ENCODE results near the gene ACTR3. TPM values are rescaled to one million over a fixed set of nuclear protein-coding genes. Genes with fewer than 3 reads are reported as not detected.

Gene ACTR3
- total and polyA plus RNA-seq, 2 donors = 119 to 391 TPM

DNA sequence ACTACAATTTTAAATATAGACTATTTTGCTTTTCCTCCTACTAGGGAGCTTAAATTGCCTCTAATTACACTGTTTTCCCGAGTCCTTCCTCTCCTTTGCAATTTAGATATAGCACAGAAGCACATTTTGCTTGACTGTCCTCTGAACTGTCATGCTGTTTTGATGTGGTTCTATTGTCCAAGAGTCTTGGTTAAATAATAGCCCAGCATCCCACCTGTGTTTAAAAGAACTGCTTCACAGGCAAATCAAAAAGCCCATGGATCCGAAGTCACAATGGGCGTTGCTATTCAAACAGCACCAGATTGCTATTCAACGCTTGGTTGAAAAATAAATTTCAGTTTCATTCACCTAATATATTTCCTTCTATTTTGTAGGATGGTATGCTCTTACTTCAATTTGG lies 22.3 kb upstream of the ACTR3 start:
- Histone ChIP-seq H3K27ac (ENCODE audit: low read depth in 1 of 2, low read length in 1 of 2) (no peak overlapping the region), H3K27me3 (ENCODE audit: control insufficient read depth in 2 of 2, insufficient read depth in 1 of 2, low read length in 1 of 2) (no peaks in the 10 kb centered on the region)
- 92% methylated on average over 4 of the region's 4 CpGs for WGBS

DNA sequence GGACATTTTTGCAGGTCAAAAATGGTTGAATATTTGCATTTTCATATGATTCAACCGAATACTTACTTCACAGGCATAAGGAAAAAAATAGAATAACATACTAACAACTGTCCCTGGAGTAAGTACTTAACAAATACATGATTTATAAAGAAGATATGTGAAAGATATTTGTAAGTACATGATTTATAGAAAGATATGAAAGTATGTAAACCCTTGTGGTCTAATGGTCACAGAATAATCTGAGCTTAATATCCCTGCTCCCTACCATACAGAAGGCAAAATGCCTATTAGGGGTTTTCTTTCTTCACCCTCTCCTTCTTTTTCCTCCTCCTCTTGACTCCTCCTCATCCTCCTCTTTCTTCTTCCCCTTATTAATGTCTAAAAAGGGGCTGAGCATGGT lies 20.6 kb upstream of the ACTR3 start:
- WGBS = 96% methylated on average over 1 of the region's 1 CpG
- no peak for DNase-seq (ENCODE audit: low read depth in 6 of 9, low spot score in 9 of 9)
- Histone ChIP-seq H3K9me3 (ENCODE audit: control insufficient read depth in 2 of 2, insufficient read depth in 1 of 2, low read length in 1 of 2) (no peaks in the 10 kb centered on the region), H3K4me3 (ENCODE audit: low read length in 2 of 2) (no peak overlapping the region), H3K27ac (ENCODE audit: low read depth in 1 of 2, low read length in 1 of 2) (no peak overlapping the region), H3K27me3 (ENCODE audit: control insufficient read depth in 2 of 2, insufficient read depth in 1 of 2, low read length in 1 of 2) (no peaks in the 10 kb centered on the region), H3K4me1 (ENCODE audit: control insufficient read depth in 2 of 2, insufficient read depth in 2 of 2, low read length in 2 of 2) (peaks cover 0 to 14% of the 10 kb centered on the region in 2 donors), H3K36me3 (ENCODE audit: control insufficient read depth in 2 of 2, insufficient read depth in 2 of 2, low read length in 1 of 2) (no peaks in the 10 kb centered on the region)

More for the DNA sequence above, 22.3 kb upstream of the ACTR3 start:
- H3K4me3 ChIP-seq (ENCODE audit: low read length in 2 of 2) = no peak overlapping the region
- H3K4me1 ChIP-seq (ENCODE audit: control insufficient read depth in 2 of 2, insufficient read depth in 2 of 2, low read length in 2 of 2) = peaks cover 0 to 9% of the 10 kb centered on the region in 2 donors
- no peaks in the 10 kb centered on the region for H3K9me3 ChIP-seq (ENCODE audit: control insufficient read depth in 2 of 2, insufficient read depth in 1 of 2, low read length in 1 of 2)
- no peaks in the 10 kb centered on the region for H3K36me3 ChIP-seq (ENCODE audit: control insufficient read depth in 2 of 2, insufficient read depth in 2 of 2, low read length in 1 of 2)
- DNase-seq (ENCODE audit: low read depth in 6 of 9, low spot score in 9 of 9) = no peak

- no peak overlapping the region for H3K4me3 ChIP-seq (ENCODE audit: low read length in 2 of 2)
- WGBS = 95% methylated on average over 4 of the region's 4 CpGs
- no peak for DNase-seq (ENCODE audit: low read depth in 6 of 9, low spot score in 9 of 9)
- H3K27ac ChIP-seq (ENCODE audit: low read depth in 1 of 2, low read length in 1 of 2) = no peak overlapping the region
- no peaks in the 10 kb centered on the region for H3K9me3 ChIP-seq (ENCODE audit: control insufficient read depth in 2 of 2, insufficient read depth in 1 of 2, low read length in 1 of 2)
- H3K27me3 ChIP-seq (ENCODE audit: control insufficient read depth in 2 of 2, insufficient read depth in 1 of 2, low read length in 1 of 2) = no peaks in the 10 kb centered on the region
- H3K4me1 ChIP-seq (ENCODE audit: control insufficient read depth in 2 of 2, insufficient read depth in 2 of 2, low read length in 2 of 2) = peaks cover 4 to 25% of the 10 kb centered on the region in 2 donors
- no peaks in the 10 kb centered on the region for H3K36me3 ChIP-seq (ENCODE audit: control insufficient read depth in 2 of 2, insufficient read depth in 2 of 2, low read length in 1 of 2)
Measured at GRCh38 chr2:113872201-113872600, 17.7 kb upstream of the ACTR3 start.

DNA sequence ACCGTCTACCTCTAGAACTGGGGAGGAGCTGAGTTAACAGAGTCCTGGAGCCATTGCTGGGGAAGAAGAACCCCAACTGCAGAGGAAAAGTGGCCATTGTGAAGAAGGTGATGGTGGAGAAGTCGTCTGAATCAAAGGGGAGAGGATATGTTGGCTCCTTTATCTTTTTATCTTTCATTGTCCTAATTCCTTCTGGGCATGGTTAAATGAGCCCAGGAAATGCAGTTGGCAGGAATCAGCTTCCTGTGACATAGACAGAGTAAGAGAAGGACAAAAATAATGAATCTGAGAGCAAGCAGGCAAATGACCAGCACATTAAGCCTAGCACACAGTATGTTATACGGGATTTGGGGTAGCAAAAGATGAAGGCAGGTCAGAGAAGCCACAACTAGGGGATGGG lies 16.0 kb upstream of the ACTR3 start:
- DNase-seq (ENCODE audit: low read depth in 6 of 9, low spot score in 9 of 9) = no peak
- no peaks in the 10 kb centered on the region for H3K27me3 ChIP-seq (ENCODE audit: control insufficient read depth in 2 of 2, insufficient read depth in 1 of 2, low read length in 1 of 2)
- H3K4me3 ChIP-seq (ENCODE audit: low read length in 2 of 2) = no peak overlapping the region
- H3K36me3 ChIP-seq (ENCODE audit: control insufficient read depth in 2 of 2, insufficient read depth in 2 of 2, low read length in 1 of 2) = no peaks in the 10 kb centered on the region
- WGBS = 85% methylated on average over 3 of the region's 3 CpGs
- peaks cover 12 to 30% of the 10 kb centered on the region in 2 donors for H3K4me1 ChIP-seq (ENCODE audit: control insufficient read depth in 2 of 2, insufficient read depth in 2 of 2, low read length in 2 of 2)
- no peaks in the 10 kb centered on the region for H3K9me3 ChIP-seq (ENCODE audit: control insufficient read depth in 2 of 2, insufficient read depth in 1 of 2, low read length in 1 of 2)
- H3K27ac ChIP-seq (ENCODE audit: low read depth in 1 of 2, low read length in 1 of 2) = no peak overlapping the region

- Histone ChIP-seq H3K4me3 (ENCODE audit: low read length in 2 of 2) (no peak overlapping the region), H3K36me3 (ENCODE audit: control insufficient read depth in 2 of 2, insufficient read depth in 2 of 2, low read length in 1 of 2) (no peaks in the 10 kb centered on the region), H3K9me3 (ENCODE audit: control insufficient read depth in 2 of 2, insufficient read depth in 1 of 2, low read length in 1 of 2) (no peaks in the 10 kb centered on the region), H3K4me1 (ENCODE audit: control insufficient read depth in 2 of 2, insufficient read depth in 2 of 2, low read length in 2 of 2) (peaks cover 12 to 31% of the 10 kb centered on the region in 2 donors), H3K27ac (ENCODE audit: low read depth in 1 of 2, low read length in 1 of 2) (no peak overlapping the region), H3K27me3 (ENCODE audit: control insufficient read depth in 2 of 2, insufficient read depth in 1 of 2, low read length in 1 of 2) (no peaks in the 10 kb centered on the region)
- DNase-seq (ENCODE audit: low read depth in 6 of 9, low spot score in 9 of 9) = no peak
- WGBS = 85% methylated on average over 2 of the region's 2 CpGs
Measured at GRCh38 chr2:113875135-113875534, 14.8 kb upstream of the ACTR3 start.

DNA sequence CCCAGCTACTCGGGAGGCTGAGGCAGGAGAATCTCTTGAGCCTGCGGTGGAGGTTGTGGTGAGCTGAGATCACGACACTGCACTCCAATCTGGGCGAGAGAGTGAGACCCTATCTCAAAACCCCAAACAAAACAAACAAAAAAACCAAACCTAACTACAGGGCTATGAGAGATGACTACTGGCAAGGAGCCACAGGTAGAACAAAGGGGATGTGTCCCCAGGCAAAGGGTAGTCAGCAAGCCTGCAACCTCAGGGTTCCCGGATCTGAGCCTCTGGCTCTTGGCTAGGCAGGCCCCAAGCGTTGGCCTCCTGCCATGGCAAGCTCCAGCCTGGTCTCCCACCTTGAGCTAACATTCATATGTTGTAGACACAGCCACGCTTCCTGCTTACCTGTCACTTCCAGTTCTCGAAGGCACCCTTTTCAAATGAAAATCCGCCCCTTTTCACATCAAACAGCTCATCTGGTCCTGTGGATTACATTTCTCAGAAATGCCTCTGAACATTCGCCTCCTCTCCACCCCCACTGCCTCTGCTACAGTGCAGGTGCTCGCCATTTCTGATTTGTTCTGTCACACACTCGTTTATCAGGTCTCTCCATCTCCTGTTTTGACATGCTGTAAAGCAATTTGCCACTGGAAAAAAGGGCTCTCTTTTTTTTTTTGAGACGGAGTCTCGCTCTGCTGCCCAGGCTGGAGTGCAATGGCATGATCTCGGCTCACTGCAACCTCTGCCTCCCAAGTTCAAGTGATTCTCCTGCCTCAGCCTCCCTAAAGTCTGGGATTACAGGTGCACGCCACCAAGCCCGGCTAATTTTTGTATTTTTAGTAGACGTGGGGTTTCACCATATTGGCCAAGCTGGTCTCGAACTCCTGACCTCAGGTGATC lies 13.1 kb upstream of the ACTR3 start:
- Histone ChIP-seq H3K4me1 (ENCODE audit: control insufficient read depth in 2 of 2, insufficient read depth in 2 of 2, low read length in 2 of 2) (peaks cover 12 to 31% of the 10 kb centered on the region in 2 donors), H3K36me3 (ENCODE audit: control insufficient read depth in 2 of 2, insufficient read depth in 2 of 2, low read length in 1 of 2) (peaks cover 4 to 10% of the 10 kb centered on the region in 2 donors), H3K4me3 (ENCODE audit: low read length in 2 of 2) (peak overlapping the region in 1 of 2 donors; percentile 23), H3K9me3 (ENCODE audit: control insufficient read depth in 2 of 2, insufficient read depth in 1 of 2, low read length in 1 of 2) (no peaks in the 10 kb centered on the region), H3K27me3 (ENCODE audit: control insufficient read depth in 2 of 2, insufficient read depth in 1 of 2, low read length in 1 of 2) (no peaks in the 10 kb centered on the region), H3K27ac (ENCODE audit: low read depth in 1 of 2, low read length in 1 of 2) (peak overlapping the region; percentile 90 to 92)
- 25% methylated on average over 19 of the region's 19 CpGs for WGBS
- DNase-seq (ENCODE audit: low read depth in 6 of 9, low spot score in 9 of 9) = peak; percentile 70 to 96 (median 87)

GRCh38 chr2:113877711-113878598 lies 11.9 kb upstream of the ACTR3 start:
- peaks cover 9 to 17% of the 10 kb centered on the region in 2 donors for H3K36me3 ChIP-seq (ENCODE audit: control insufficient read depth in 2 of 2, insufficient read depth in 2 of 2, low read length in 1 of 2)
- H3K4me1 ChIP-seq (ENCODE audit: control insufficient read depth in 2 of 2, insufficient read depth in 2 of 2, low read length in 2 of 2) = peaks cover 12 to 31% of the 10 kb centered on the region in 2 donors
- H3K27ac ChIP-seq (ENCODE audit: low read depth in 1 of 2, low read length in 1 of 2) = peak overlapping the region; percentile 53 to 90
- H3K4me3 ChIP-seq (ENCODE audit: low read length in 2 of 2) = no peak overlapping the region
- no peak for DNase-seq (ENCODE audit: low read depth in 6 of 9, low spot score in 9 of 9)
- H3K9me3 ChIP-seq (ENCODE audit: control insufficient read depth in 2 of 2, insufficient read depth in 1 of 2, low read length in 1 of 2) = no peaks in the 10 kb centered on the region
- WGBS = 90% methylated on average over 4 of the region's 4 CpGs
- H3K27me3 ChIP-seq (ENCODE audit: control insufficient read depth in 2 of 2, insufficient read depth in 1 of 2, low read length in 1 of 2) = no peaks in the 10 kb centered on the region

DNA sequence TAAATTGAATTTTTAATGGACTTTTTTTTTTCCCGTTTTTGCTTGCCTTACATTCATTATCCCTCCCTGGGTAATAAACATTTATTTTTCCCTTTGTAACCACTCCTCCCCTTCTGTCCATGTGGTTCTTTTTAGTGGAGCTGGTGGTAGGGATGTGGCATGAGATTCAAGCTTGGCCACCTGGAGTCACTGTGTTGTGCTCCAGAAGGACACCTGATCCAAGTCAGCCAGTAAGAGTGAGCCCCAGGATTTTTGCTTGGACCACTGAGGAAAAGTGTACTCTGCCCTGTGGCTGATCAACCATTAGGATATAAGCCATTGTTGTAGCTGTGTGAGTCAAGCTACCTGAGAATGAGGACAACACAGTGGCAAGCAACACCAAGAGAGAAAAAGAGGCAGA lies 11.1 kb upstream of the ACTR3 start:
- H3K36me3 ChIP-seq (ENCODE audit: control insufficient read depth in 2 of 2, insufficient read depth in 2 of 2, low read length in 1 of 2) = peaks cover 9 to 20% of the 10 kb centered on the region in 2 donors
- no peak overlapping the region for H3K27ac ChIP-seq (ENCODE audit: low read depth in 1 of 2, low read length in 1 of 2)
- no peak for DNase-seq (ENCODE audit: low read depth in 6 of 9, low spot score in 9 of 9)
- no peaks in the 10 kb centered on the region for H3K9me3 ChIP-seq (ENCODE audit: control insufficient read depth in 2 of 2, insufficient read depth in 1 of 2, low read length in 1 of 2)
- H3K4me3 ChIP-seq (ENCODE audit: low read length in 2 of 2) = no peak overlapping the region
- H3K27me3 ChIP-seq (ENCODE audit: control insufficient read depth in 2 of 2, insufficient read depth in 1 of 2, low read length in 1 of 2) = no peaks in the 10 kb centered on the region
- 97% methylated on average over 1 of the region's 1 CpG for whole genome bisulfite sequencing
- H3K4me1 ChIP-seq (ENCODE audit: control insufficient read depth in 2 of 2, insufficient read depth in 2 of 2, low read length in 2 of 2) = peaks cover 12 to 28% of the 10 kb centered on the region in 2 donors

DNA sequence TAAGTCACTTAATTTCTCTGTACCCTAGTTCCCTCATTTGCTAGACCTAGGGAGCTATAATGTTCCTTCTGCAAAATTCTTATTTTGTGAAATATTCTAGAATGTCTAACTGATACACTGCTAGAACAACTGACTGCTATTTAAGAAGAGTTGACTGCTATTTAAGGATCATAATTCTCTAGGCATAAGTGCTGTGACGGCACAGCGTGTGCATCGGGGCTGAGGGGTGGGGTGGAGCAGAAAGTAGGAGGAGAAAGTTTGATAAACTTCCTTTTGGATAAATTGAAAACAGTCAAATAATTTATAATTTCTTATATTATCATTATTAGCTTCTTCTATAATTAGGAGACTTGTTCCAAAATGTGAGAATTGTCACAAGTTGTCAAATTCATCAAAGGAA lies 10.4 kb upstream of the ACTR3 start:
- no peak for DNase-seq (ENCODE audit: low read depth in 6 of 9, low spot score in 9 of 9)
- H3K4me3 ChIP-seq (ENCODE audit: low read length in 2 of 2) = no peak overlapping the region
- peaks cover 9 to 20% of the 10 kb centered on the region in 2 donors for H3K36me3 ChIP-seq (ENCODE audit: control insufficient read depth in 2 of 2, insufficient read depth in 2 of 2, low read length in 1 of 2)
- no peaks in the 10 kb centered on the region for H3K9me3 ChIP-seq (ENCODE audit: control insufficient read depth in 2 of 2, insufficient read depth in 1 of 2, low read length in 1 of 2)
- H3K27ac ChIP-seq (ENCODE audit: low read depth in 1 of 2, low read length in 1 of 2) = no peak overlapping the region
- H3K27me3 ChIP-seq (ENCODE audit: control insufficient read depth in 2 of 2, insufficient read depth in 1 of 2, low read length in 1 of 2) = no peaks in the 10 kb centered on the region
- H3K4me1 ChIP-seq (ENCODE audit: control insufficient read depth in 2 of 2, insufficient read depth in 2 of 2, low read length in 2 of 2) = peaks cover 12 to 27% of the 10 kb centered on the region in 2 donors
- WGBS = 94% methylated on average over 3 of the region's 3 CpGs
